ENCODE data around the gene HJV.

GRCh38 chr1:145985129-145985501, 36.4 kb downstream of the HJV start:
- TF ChIP-seq POLR2A (IDR thresholded peaks at IDR 0.05; ENCODE audit: control extremely low read depth in 1 of 2, low read depth in 2 of 2, low read length in 2 of 2) (no peak), SRF (IDR thresholded peaks at IDR 0.05; ENCODE audit: low read depth, low read length) (no peak), KDM1A (IDR thresholded peaks at IDR 0.05; ENCODE audit: borderline replicate concordance, low read length) (no peak), CTCF (IDR thresholded peaks at IDR 0.05; ENCODE audit: control extremely low read depth in 1 of 3, insufficient read depth in 1 of 3, low read depth in 1 of 3, low read length in 3 of 3) (no peak), POLR2AphosphoS5 (IDR thresholded peaks at IDR 0.05; ENCODE audit: low read depth, low read length) (no peak), EP300 (IDR thresholded peaks at IDR 0.05; ENCODE audit: borderline replicate concordance in 1 of 2, low read depth in 2 of 2, low read length in 2 of 2) (no peak), SUZ12 (IDR thresholded peaks at IDR 0.05; ENCODE audit: low read length) (no peak), TAF1 (IDR thresholded peaks at IDR 0.05; ENCODE audit: low read depth, low read length) (no peak), JUND (IDR thresholded peaks at IDR 0.05; ENCODE audit: low read length) (no peak), ATF3 (IDR thresholded peaks at IDR 0.05; ENCODE audit: insufficient read depth, low read depth, low read length) (no peak), CHD1 (IDR thresholded peaks at IDR 0.05; ENCODE audit: low read depth, low read length) (no peak), YY1 (IDR thresholded peaks at IDR 0.05; ENCODE audit: low read depth, low read length) (no peak)
